HepG2 (cell line): ENCODE results near the gene CYP17A1. TPM values are rescaled to one million over a fixed set of nuclear protein-coding genes. Genes with fewer than 3 reads are reported as not detected.

Experiments used
- ARID3A ChIP-seq: IDR thresholded peaks from 2 replicates; pipeline ENCODE4 v1.6.1; 2012; ENCODE audit warnings: low read depth, low read length, improper control_type of control experiment
- BCL6 ChIP-seq: IDR thresholded peaks from 2 replicates; pipeline ENCODE4 v1.6.1; 2016; ENCODE audit warnings: missing genetic modification reagents, missing compliant biosample characterization
- CENPX ChIP-seq: sonication (generic); formaldehyde crosslinking; IDR thresholded peaks from 2 replicates; pipeline ENCODE4 v1.9.0; 2021; ENCODE audit warnings: mild to moderate bottlenecking, missing genetic modification reagents, moderate library complexity
- FOXA3 ChIP-seq: IDR thresholded peaks from 2 replicates; pipeline ENCODE4 v1.6.1; 2016; ENCODE audit warnings: missing genetic modification reagents, missing compliant biosample characterization
- FOXP1 ChIP-seq, 2 experiments: fragments of 450-650 bp in 1 of 2; IDR thresholded peaks; 2 replicates each; pipeline ENCODE4 v1.6.1; 2017 to 2018; ENCODE audit warnings: antibody characterized with exemption in 1 of 2
- GATAD2A ChIP-seq: IDR thresholded peaks from 2 replicates; pipeline ENCODE4 v1.6.1; 2016
- HHEX ChIP-seq: IDR thresholded peaks from 2 replicates; pipeline ENCODE4 v1.6.1; 2016; ENCODE audit warnings: control low read depth
- ISL2 ChIP-seq: sonication (generic); formaldehyde crosslinking; IDR thresholded peaks from 2 replicates; pipeline ENCODE4 v1.5.0; 2020; ENCODE audit warnings: missing genetic modification reagents
- KAT2B ChIP-seq: fragments of 150-350 bp; IDR thresholded peaks from 2 replicates; pipeline ENCODE4 v1.6.1; 2014; ENCODE audit warnings: low read depth, low read length, borderline replicate concordance
- MIXL1 ChIP-seq: IDR thresholded peaks from 2 replicates; pipeline ENCODE4 v1.6.1; 2016
- NR2F2 ChIP-seq: IDR thresholded peaks from 2 replicates; pipeline ENCODE4 v1.6.1; 2012; ENCODE audit warnings: low read depth, inconsistent platforms, borderline replicate concordance
- ONECUT2 ChIP-seq: sonication (generic); formaldehyde crosslinking; IDR thresholded peaks from 2 replicates; pipeline ENCODE4 v1.4.0; 2020; ENCODE audit warnings: missing genetic modification reagents
- PCBP1 ChIP-seq: fragments of 200-400 bp; formaldehyde crosslinking; IDR thresholded peaks from 2 replicates; pipeline ENCODE4 v1.6.1; 2017; ENCODE audit warnings: mild to moderate bottlenecking, low read depth, low read length, borderline replicate concordance
- SIX1 ChIP-seq: sonication (generic); formaldehyde crosslinking; IDR thresholded peaks from 2 replicates; pipeline ENCODE4 v1.4.0; 2020; ENCODE audit warnings: missing genetic modification reagents, borderline replicate concordance
- SOX13 ChIP-seq, 3 experiments: fragments of 450-650 bp in 1 of 3; sonication (generic) in 1 of 3; formaldehyde crosslinking in 1 of 3; IDR thresholded peaks in 2 of 3; conservative IDR thresholded peaks in 1 of 3; 2 replicates each; pipeline versions ENCODE4 v1.5.0 to v1.6.1; 2016 to 2020; ENCODE audit warnings: antibody characterized with exemption in 1 of 3, mild to moderate bottlenecking in 1 of 3, missing compliant biosample characterization in 1 of 3, missing genetic modification reagents in 1 of 3, moderate library complexity in 1 of 3
- TBX3 ChIP-seq: fragments of 450-650 bp; IDR thresholded peaks from 2 replicates; pipeline ENCODE4 v1.6.1; 2017; ENCODE audit warnings: antibody characterized with exemption, mild to moderate bottlenecking, inconsistent platforms, borderline replicate concordance
- ZNF180 ChIP-seq: sonication (generic); formaldehyde crosslinking; IDR thresholded peaks from 2 replicates; pipeline ENCODE4 v1.4.0; 2020; ENCODE audit warnings: low read depth, missing genetic modification reagents, borderline replicate concordance
- ZNF414 ChIP-seq: sonication (generic); formaldehyde crosslinking; IDR thresholded peaks from 2 replicates; pipeline ENCODE4 v1.5.0; 2020; ENCODE audit warnings: missing genetic modification reagents
- ZNF781 ChIP-seq: sonication (generic); formaldehyde crosslinking; IDR thresholded peaks from 2 replicates; pipeline ENCODE4 v1.5.1; 2020; ENCODE audit warnings: borderline replicate concordance, mild to moderate bottlenecking, missing genetic modification reagents; ENCODE audit errors: not compliant biosample characterization
- polyA plus RNA-seq, 8 experiments: library from polyadenylated mRNA; depleted of rRNA in 3 of 8; stranded (reverse) in 7 of 8; unstranded in 1 of 8; fragments of >200 nt; fragmentation: Illumina TruSeq in 4 of 8; extraction: Trizol in 4 of 8; gene quantifications; 2 replicates each; pipeline versions ENCODE4 v1.2.1 to v1.2.3, GENCODE V29; 2011 to 2016; ENCODE audit warnings: low read depth in 4 of 8, missing spikeins in 1 of 8, mixed read lengths in 1 of 8; ENCODE audit not compliant: insufficient read depth in 1 of 8
- total RNA-seq, 5 experiments: library from RNA; depleted of rRNA; stranded (reverse); fragments of >200 nt; fragmentation: Illumina TruSeq; extraction: Trizol; gene quantifications; 2 replicates each; pipeline ENCODE4 v1.2.3, GENCODE V29; 2016; ENCODE audit warnings: low read depth in 1 of 5
- TF ChIP-seq, protein P1 (sequence below): sonication (generic); formaldehyde crosslinking; IDR thresholded peaks from 2 replicates; pipeline ENCODE4 v1.4.0; 2020; ENCODE audit warnings: missing genetic modification reagents, mild to moderate bottlenecking, borderline replicate concordance
- TF ChIP-seq, protein P2 (sequence below): sonication (generic); formaldehyde crosslinking; IDR thresholded peaks from 2 replicates; pipeline ENCODE4 v1.4.0; 2020; ENCODE audit warnings: missing genetic modification reagents

The CYP17A1 gene
- total and polyA plus RNA-seq, 2 of the 13 experiments (the other 11 are each of a cell fraction or from before 2014, with no cell fraction given) = 0.13 to 1.1 TPM

GRCh38 chr10:102876747-102877153 is 39.5 kb upstream of the CYP17A1 start (continued):
- no peak for TF ChIP-seq ZNF180 (CRISPR knock-in tag)
- TF ChIP-seq, protein P1, sequence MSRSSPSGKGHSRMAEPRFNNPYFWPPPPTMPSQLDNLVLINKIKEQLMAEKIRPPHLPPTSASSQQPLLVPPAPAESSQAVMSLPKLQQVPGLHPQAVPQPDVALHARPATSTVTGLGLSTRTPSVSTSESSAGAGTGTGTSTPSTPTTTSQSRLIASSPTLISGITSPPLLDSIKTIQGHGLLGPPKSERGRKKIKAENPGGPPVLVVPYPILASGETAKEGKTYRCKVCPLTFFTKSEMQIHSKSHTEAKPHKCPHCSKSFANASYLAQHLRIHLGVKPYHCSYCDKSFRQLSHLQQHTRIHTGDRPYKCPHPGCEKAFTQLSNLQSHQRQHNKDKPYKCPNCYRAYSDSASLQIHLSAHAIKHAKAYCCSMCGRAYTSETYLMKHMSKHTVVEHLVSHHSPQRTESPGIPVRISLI (CRISPR knock-in tag) = peak; percentile 69
- TF ChIP-seq NR2F2 = peak; percentile 86
- peak; percentile 78 for TF ChIP-seq BCL6 (CRISPR knock-in tag)
- no peak for TF ChIP-seq FOXP1 (IDR thresholded peaks at IDR 0.05)
- TF ChIP-seq FOXP1 (CRISPR knock-in tag; IDR thresholded peaks at IDR 0.05) = peak; percentile 50; the same call in 1 of the 2 replicates
- peak; percentile 95 for TF ChIP-seq KAT2B
- peak; percentile 91 for TF ChIP-seq ONECUT2 (CRISPR knock-in tag)
- TF ChIP-seq TBX3 = 0 out of 2 replicates have a peak, but pooled peaks have one; percentile 13
- peak; percentile 73 for TF ChIP-seq GATAD2A (CRISPR knock-in tag)
- TF ChIP-seq SIX1 (CRISPR knock-in tag) = peak; percentile 75
- peak; percentile 90 for TF ChIP-seq MIXL1 (CRISPR knock-in tag)
- TF ChIP-seq SOX13 (IDR thresholded peaks at IDR 0.05) = no peak
- peak in 1 of 2 experiments; percentile 75; a peak in 2 of 4 replicates for TF ChIP-seq SOX13 (CRISPR knock-in tag; conservative IDR thresholded peaks at IDR 0.05 in 1 of 2, IDR thresholded peaks at IDR 0.05 in 1 of 2)
- TF ChIP-seq CENPX (CRISPR knock-in tag) = no peak
- peak; percentile 39; the same call in 1 of the 2 replicates for TF ChIP-seq FOXA3
- no peak for TF ChIP-seq PCBP1
- TF ChIP-seq HHEX (CRISPR knock-in tag) = 0 out of 2 replicates have a peak, but pooled peaks have one; percentile 55
- TF ChIP-seq, protein P2, sequence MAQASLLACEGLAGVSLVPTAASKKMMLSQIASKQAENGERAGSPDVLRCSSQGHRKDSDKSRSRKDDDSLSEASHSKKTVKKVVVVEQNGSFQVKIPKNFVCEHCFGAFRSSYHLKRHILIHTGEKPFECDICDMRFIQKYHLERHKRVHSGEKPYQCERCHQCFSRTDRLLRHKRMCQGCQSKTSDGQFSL (CRISPR knock-in tag) = no peak
- TF ChIP-seq ZNF781 = no peak
- TF ChIP-seq ZNF414 = no peak
- peak; percentile 57; the same call in 1 of the 2 replicates for TF ChIP-seq ARID3A
- TF ChIP-seq ISL2 = peak; percentile 42; the same call in 1 of the 2 replicates
